ENCODE measurements around the gene EXTL1.

Gene EXTL1

GRCh38 chr1:26015358-26015757 lies 6.2 kb upstream of the EXTL1 start:
- Histone ChIP-seq H3K9ac (ENCODE audit: low read length in 2 of 2) (no peak overlapping the region), H3K4me1 (ENCODE audit: control insufficient read depth, insufficient read depth, low read length) (no peaks in the 10 kb centered on the region), H3K27ac (ENCODE audit: low read length) (no peak overlapping the region)

GRCh38 chr1:26016258-26016952 lies 5.2 kb upstream of the EXTL1 start:
- Histone ChIP-seq H3K4me3 (ENCODE audit: low read length in 2 of 2) (no peak overlapping the region), H3K9ac (ENCODE audit: low read length in 2 of 2) (no peak overlapping the region), H3K27me3 (ENCODE audit: control insufficient read depth in 1 of 2, insufficient read depth in 2 of 2, low read length in 2 of 2) (peaks cover 0 to 3% of the 10 kb centered on the region in 2 donors), H3K4me1 (ENCODE audit: control insufficient read depth, insufficient read depth, low read length) (peaks cover 2% of the 10 kb centered on the region), H3K27ac (ENCODE audit: low read length) (no peak overlapping the region), H3K9me3 (ENCODE audit: control insufficient read depth in 2 of 2, low read length in 2 of 2) (no peaks in the 10 kb centered on the region), H3K36me3 (ENCODE audit: control insufficient read depth in 2 of 2, insufficient read depth in 2 of 2, low read length in 2 of 2) (no peaks in the 10 kb centered on the region)

More at GRCh38 chr1:26015358-26015757, 6.2 kb upstream of the EXTL1 start:
- Histone ChIP-seq H3K27me3 (ENCODE audit: control insufficient read depth in 1 of 2, insufficient read depth in 2 of 2, low read length in 2 of 2) (no peaks in the 10 kb centered on the region), H3K9me3 (ENCODE audit: control insufficient read depth in 2 of 2, low read length in 2 of 2) (no peaks in the 10 kb centered on the region), H3K36me3 (ENCODE audit: control insufficient read depth in 2 of 2, insufficient read depth in 2 of 2, low read length in 2 of 2) (no peaks in the 10 kb centered on the region), H3K4me3 (ENCODE audit: low read length in 2 of 2) (no peak overlapping the region)

GRCh38 chr1:26016953-26017545 lies 4.5 kb upstream of the EXTL1 start:
- H3K36me3 ChIP-seq (ENCODE audit: control insufficient read depth in 2 of 2, insufficient read depth in 2 of 2, low read length in 2 of 2) = no peaks in the 10 kb centered on the region
- peaks cover 7% of the 10 kb centered on the region for H3K4me1 ChIP-seq (ENCODE audit: control insufficient read depth, insufficient read depth, low read length)
- peaks cover 0 to 3% of the 10 kb centered on the region in 2 donors for H3K27me3 ChIP-seq (ENCODE audit: control insufficient read depth in 1 of 2, insufficient read depth in 2 of 2, low read length in 2 of 2)
- no peaks in the 10 kb centered on the region for H3K9me3 ChIP-seq (ENCODE audit: control insufficient read depth in 2 of 2, low read length in 2 of 2)
- H3K9ac ChIP-seq (ENCODE audit: low read length in 2 of 2) = no peak overlapping the region
- no peak overlapping the region for H3K4me3 ChIP-seq (ENCODE audit: low read length in 2 of 2)
- no peak overlapping the region for H3K27ac ChIP-seq (ENCODE audit: low read length)

- Histone ChIP-seq H3K36me3 (ENCODE audit: control insufficient read depth in 2 of 2, insufficient read depth in 2 of 2, low read length in 2 of 2) (no peaks in the 10 kb centered on the region), H3K4me1 (ENCODE audit: control insufficient read depth, insufficient read depth, low read length) (peaks cover 8% of the 10 kb centered on the region), H3K9ac (ENCODE audit: low read length in 2 of 2) (no peak overlapping the region)
These were observed 4.0 kb upstream of the EXTL1 start for GRCh38 chr1:26017606-26018005.

GRCh38 chr1:26019641-26020315 lies 1.8 kb upstream of the EXTL1 start:
- Histone ChIP-seq H3K27ac (ENCODE audit: low read length) (no peak overlapping the region), H3K4me3 (ENCODE audit: low read length in 2 of 2) (no peak overlapping the region), H3K4me1 (ENCODE audit: control insufficient read depth, insufficient read depth, low read length) (peaks cover 13% of the 10 kb centered on the region), H3K9me3 (ENCODE audit: control insufficient read depth in 2 of 2, low read length in 2 of 2) (no peaks in the 10 kb centered on the region), H3K27me3 (ENCODE audit: control insufficient read depth in 1 of 2, insufficient read depth in 2 of 2, low read length in 2 of 2) (peaks cover 0 to 3% of the 10 kb centered on the region in 2 donors), H3K36me3 (ENCODE audit: control insufficient read depth in 2 of 2, insufficient read depth in 2 of 2, low read length in 2 of 2) (no peaks in the 10 kb centered on the region), H3K9ac (ENCODE audit: low read length in 2 of 2) (no peak overlapping the region)

More at GRCh38 chr1:26017606-26018005, 4.0 kb upstream of the EXTL1 start:
- Histone ChIP-seq H3K9me3 (ENCODE audit: control insufficient read depth in 2 of 2, low read length in 2 of 2) (no peaks in the 10 kb centered on the region), H3K27ac (ENCODE audit: low read length) (no peak overlapping the region), H3K4me3 (ENCODE audit: low read length in 2 of 2) (no peak overlapping the region), H3K27me3 (ENCODE audit: control insufficient read depth in 1 of 2, insufficient read depth in 2 of 2, low read length in 2 of 2) (peaks cover 0 to 3% of the 10 kb centered on the region in 2 donors)

- Histone ChIP-seq H3K27ac (ENCODE audit: low read length) (no peak overlapping the region), H3K9me3 (ENCODE audit: control insufficient read depth in 2 of 2, low read length in 2 of 2) (no peaks in the 10 kb centered on the region), H3K27me3 (ENCODE audit: control insufficient read depth in 1 of 2, insufficient read depth in 2 of 2, low read length in 2 of 2) (peaks cover 0 to 3% of the 10 kb centered on the region in 2 donors), H3K36me3 (ENCODE audit: control insufficient read depth in 2 of 2, insufficient read depth in 2 of 2, low read length in 2 of 2) (no peaks in the 10 kb centered on the region), H3K9ac (ENCODE audit: low read length in 2 of 2) (no peak overlapping the region), H3K4me1 (ENCODE audit: control insufficient read depth, insufficient read depth, low read length) (peaks cover 13% of the 10 kb centered on the region), H3K4me3 (ENCODE audit: low read length in 2 of 2) (no peak overlapping the region)
These were observed 1.2 kb upstream of the EXTL1 start for GRCh38 chr1:26020330-26020768.

- H3K4me3 ChIP-seq (ENCODE audit: low read length in 2 of 2) = peak overlapping the region in 1 of 2 donors; percentile 47
- peaks cover 0 to 3% of the 10 kb centered on the region in 2 donors for H3K27me3 ChIP-seq (ENCODE audit: control insufficient read depth in 1 of 2, insufficient read depth in 2 of 2, low read length in 2 of 2)
- H3K36me3 ChIP-seq (ENCODE audit: control insufficient read depth in 2 of 2, insufficient read depth in 2 of 2, low read length in 2 of 2) = no peaks in the 10 kb centered on the region
- peaks cover 13% of the 10 kb centered on the region for H3K4me1 ChIP-seq (ENCODE audit: control insufficient read depth, insufficient read depth, low read length)
- no peaks in the 10 kb centered on the region for H3K9me3 ChIP-seq (ENCODE audit: control insufficient read depth in 2 of 2, low read length in 2 of 2)
- H3K27ac ChIP-seq (ENCODE audit: low read length) = no peak overlapping the region
- H3K9ac ChIP-seq (ENCODE audit: low read length in 2 of 2) = no peak overlapping the region
These were observed 481 bp upstream of the EXTL1 start for GRCh38 chr1:26020941-26021646.

- no peaks in the 10 kb centered on the region for H3K36me3 ChIP-seq (ENCODE audit: control insufficient read depth in 2 of 2, insufficient read depth in 2 of 2, low read length in 2 of 2)
- H3K9me3 ChIP-seq (ENCODE audit: control insufficient read depth in 2 of 2, low read length in 2 of 2) = no peaks in the 10 kb centered on the region
- H3K27ac ChIP-seq (ENCODE audit: low read length) = no peak overlapping the region
- H3K4me3 ChIP-seq (ENCODE audit: low read length in 2 of 2) = no peak overlapping the region
- H3K27me3 ChIP-seq (ENCODE audit: control insufficient read depth in 1 of 2, insufficient read depth in 2 of 2, low read length in 2 of 2) = peaks cover 0 to 3% of the 10 kb centered on the region in 2 donors
- no peak overlapping the region for H3K9ac ChIP-seq (ENCODE audit: low read length in 2 of 2)
- H3K4me1 ChIP-seq (ENCODE audit: control insufficient read depth, insufficient read depth, low read length) = peaks cover 13% of the 10 kb centered on the region
These were observed 817 bp downstream of the EXTL1 start for GRCh38 chr1:26022404-26022779.

GRCh38 chr1:26023009-26023408 lies 1.4 kb downstream of the EXTL1 start:
- Histone ChIP-seq H3K4me1 (ENCODE audit: control insufficient read depth, insufficient read depth, low read length) (peaks cover 13% of the 10 kb centered on the region), H3K9ac (ENCODE audit: low read length in 2 of 2) (no peak overlapping the region), H3K9me3 (ENCODE audit: control insufficient read depth in 2 of 2, low read length in 2 of 2) (no peaks in the 10 kb centered on the region), H3K4me3 (ENCODE audit: low read length in 2 of 2) (no peak overlapping the region), H3K27me3 (ENCODE audit: control insufficient read depth in 1 of 2, insufficient read depth in 2 of 2, low read length in 2 of 2) (peaks cover 0 to 3% of the 10 kb centered on the region in 2 donors), H3K36me3 (ENCODE audit: control insufficient read depth in 2 of 2, insufficient read depth in 2 of 2, low read length in 2 of 2) (no peaks in the 10 kb centered on the region), H3K27ac (ENCODE audit: low read length) (no peak overlapping the region)

- Histone ChIP-seq H3K4me3 (ENCODE audit: low read length in 2 of 2) (no peak overlapping the region), H3K27ac (ENCODE audit: low read length) (no peak overlapping the region), H3K9ac (ENCODE audit: low read length in 2 of 2) (no peak overlapping the region)
These were observed 2.3 kb downstream of the EXTL1 start for GRCh38 chr1:26023826-26024225.

More at GRCh38 chr1:26023826-26024225, 2.3 kb downstream of the EXTL1 start:
- Histone ChIP-seq H3K9me3 (ENCODE audit: control insufficient read depth in 2 of 2, low read length in 2 of 2) (no peaks in the 10 kb centered on the region), H3K4me1 (ENCODE audit: control insufficient read depth, insufficient read depth, low read length) (peaks cover 13% of the 10 kb centered on the region), H3K27me3 (ENCODE audit: control insufficient read depth in 1 of 2, insufficient read depth in 2 of 2, low read length in 2 of 2) (peaks cover 2 to 3% of the 10 kb centered on the region in 2 donors), H3K36me3 (ENCODE audit: control insufficient read depth in 2 of 2, insufficient read depth in 2 of 2, low read length in 2 of 2) (no peaks in the 10 kb centered on the region)
